SHP77 (cell line): ENCODE data around the gene GFOD1.
"Not testable (repeated sequence)": the region's sequence is repeated elsewhere in the genome, so short reads cannot be mapped to it uniquely, and the experiment has no call there.

Experiments
- DNase-seq, 2 experiments: peaks; one replicate each; lab custom pipeline; 2025; lab: John Stamatoyannopoulos, UW

GFOD1 gene

DNA sequence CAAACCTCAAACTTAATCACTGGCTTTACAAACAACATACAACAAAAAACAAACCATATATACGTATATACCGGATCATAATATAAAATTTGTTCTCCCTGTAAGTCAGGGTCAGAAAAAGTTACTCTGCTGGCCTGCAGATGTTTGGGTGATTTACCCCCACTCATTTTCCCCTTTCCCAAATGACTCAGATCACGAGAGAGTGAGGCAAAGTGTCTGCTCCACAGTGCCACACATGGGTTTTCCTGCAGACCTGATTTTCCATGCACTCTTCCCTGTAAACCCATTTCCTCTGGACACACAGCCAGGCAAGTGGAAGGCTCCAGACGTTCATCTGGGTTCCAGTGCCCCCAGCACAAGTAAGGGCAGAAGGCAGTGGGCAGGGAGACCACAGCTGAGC, 23.5 kb downstream of the GFOD1 start:
- no peak for DNase-seq

DNA sequence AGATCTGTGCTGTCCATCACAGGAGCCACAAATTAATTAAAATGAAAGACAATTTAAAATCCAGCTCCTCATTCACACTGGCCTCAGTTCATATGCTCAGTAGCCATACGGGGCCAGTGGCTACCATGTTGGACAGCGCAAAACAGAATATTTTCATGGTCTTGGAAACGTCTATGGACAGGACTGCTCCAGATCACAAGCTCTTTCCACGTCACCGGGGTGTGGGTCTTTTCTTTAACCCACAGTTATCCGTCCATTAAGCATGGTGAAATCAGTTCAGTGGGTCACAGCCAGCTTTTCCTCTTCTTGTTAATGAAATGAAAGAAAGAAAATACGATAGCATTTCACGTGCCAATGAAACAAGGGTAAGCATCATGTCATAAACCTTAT, 24.1 kb downstream of the GFOD1 start:
- DNase-seq, result no peak

DNA sequence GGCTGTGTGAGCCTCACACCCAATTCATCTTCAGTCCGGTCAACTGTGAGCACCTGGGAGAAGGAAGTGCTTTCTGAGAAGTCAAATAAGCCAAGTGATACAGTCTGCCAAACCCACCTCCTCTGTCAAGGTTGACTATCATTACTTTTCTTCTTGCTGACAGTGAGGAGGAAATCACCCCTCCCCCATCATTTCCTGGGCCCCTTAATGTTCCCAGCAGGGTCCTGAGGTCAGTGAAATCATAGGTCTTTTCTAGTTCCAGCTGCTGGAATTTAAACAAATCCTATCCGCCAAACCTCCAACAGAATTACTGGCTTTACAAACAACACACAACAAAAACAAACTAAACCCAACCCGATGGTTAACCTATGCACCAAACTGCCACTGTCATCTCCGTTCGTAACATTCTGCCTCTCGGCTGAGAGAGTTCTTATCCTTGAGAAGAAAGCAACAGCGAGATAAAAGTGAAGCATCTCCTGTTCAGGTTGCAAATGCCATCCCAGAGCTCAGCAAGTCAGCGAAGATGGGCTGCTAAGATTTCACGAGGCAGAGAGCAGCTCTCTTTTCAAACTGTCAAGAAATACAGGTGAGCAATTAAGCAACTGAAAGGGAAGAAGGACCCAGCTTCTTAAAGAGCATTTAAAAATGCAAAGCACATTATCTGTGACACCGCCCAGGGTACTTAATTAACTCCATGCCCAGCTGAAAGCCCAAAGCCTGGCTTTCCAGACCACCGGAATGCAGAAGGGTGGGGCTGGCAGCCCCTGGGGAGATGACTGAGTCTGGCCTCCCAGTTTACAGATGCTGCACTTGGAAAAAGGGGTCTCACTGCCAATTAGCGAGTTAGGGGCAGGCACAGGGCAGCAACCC, 24.7 kb downstream of the GFOD1 start:
- no peak for DNase-seq

DNA sequence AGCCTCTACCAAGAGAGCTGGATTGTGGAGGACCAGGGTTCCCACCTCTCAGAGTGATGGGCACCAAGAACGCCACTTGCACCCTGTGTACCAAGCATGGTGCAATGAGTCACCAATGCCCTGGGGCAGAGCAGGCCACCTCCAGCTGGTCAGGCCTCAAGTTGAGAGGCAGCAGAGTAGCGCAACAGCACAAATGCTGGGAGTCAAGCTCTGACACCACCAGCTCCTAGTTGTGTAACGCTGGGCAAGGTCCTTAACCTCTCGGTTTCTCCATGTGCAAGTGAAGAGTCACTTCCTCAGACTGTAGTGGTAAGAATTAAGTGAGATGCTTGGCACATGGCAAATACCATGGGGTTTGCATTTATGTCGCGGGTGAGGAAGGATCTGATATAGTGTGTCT, 25.6 kb downstream of the GFOD1 start:
- DNase-seq, result no peak

DNA sequence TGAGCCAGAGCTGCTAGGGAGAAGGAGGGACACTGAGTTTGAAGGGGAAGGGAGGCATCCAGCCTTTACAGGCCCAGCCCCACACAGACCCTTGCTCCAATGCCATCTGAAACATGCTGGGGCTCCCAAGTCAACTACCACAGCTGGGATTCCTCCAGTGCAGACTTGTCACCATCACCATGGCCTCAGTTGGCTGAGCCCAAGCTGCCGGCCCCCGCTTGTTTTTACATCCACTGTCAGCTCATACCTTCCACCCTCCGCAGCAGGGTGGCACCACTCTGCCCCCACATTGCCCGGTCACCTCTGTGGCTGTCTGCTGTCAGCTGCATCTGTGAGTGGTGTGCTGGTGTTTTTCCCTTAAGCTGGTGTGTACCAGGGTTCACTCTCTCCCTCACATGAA, 26.1 kb downstream of the GFOD1 start:
- no peak for DNase-seq

DNA sequence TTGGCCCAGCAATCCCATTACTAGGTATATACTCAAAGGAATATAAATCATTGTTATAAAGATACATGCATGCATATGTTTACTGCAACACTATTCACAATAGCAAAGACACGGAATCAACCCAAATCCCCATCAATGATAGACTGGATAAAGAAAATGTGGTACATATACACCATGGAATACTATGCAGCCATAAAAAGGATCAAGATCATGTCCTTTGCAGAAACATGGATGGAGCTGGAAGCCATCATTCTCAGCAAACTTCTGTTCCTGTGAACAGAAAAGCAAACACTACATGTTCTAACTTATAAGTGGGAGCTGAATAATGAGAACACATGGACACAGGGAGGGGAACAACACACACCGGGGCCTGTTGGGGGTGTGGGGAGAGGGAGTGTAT, 27.1 kb downstream of the GFOD1 start:
- not testable (repeated sequence) for DNase-seq

DNA sequence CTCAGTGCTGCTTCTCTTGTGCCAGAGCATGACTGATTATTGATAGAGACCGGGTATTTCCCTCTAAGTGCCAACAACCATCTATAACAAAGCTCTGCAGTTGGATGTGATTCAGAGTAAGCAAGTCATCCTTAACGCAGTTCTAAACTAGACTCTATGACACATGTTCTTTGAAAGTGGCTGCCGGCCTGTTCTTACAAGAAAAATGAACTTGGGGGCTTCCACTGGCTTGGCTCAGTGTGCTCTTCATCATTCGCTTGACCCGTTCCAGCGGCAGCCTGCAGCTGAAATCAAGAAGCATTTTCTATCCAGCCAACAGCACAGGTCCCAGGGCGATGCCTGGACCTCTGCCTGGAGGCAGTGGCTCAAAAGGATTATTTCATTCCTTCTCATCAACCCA, 29.8 kb downstream of the GFOD1 start:
- no peak for DNase-seq

DNA sequence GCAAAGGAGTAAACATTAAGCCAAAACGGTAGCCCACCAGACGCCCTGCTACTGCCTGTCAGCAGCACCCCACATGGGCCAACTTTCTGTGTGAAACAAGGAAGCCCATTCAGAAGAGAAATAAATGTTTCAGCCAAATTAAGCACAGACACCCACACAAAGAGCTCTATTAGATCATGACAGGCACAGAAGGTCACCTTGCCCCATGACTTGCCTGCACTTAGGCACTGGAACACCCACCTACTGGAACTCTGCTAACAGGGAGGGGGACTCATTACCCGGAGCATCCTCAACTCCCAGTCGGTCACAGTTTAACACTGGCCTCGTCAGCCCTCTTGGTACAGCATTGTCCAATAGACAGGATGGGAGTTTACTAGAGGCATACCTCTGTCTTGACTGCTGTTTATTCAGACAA, 31.8 kb downstream of the GFOD1 start:
- no peak for DNase-seq

DNA sequence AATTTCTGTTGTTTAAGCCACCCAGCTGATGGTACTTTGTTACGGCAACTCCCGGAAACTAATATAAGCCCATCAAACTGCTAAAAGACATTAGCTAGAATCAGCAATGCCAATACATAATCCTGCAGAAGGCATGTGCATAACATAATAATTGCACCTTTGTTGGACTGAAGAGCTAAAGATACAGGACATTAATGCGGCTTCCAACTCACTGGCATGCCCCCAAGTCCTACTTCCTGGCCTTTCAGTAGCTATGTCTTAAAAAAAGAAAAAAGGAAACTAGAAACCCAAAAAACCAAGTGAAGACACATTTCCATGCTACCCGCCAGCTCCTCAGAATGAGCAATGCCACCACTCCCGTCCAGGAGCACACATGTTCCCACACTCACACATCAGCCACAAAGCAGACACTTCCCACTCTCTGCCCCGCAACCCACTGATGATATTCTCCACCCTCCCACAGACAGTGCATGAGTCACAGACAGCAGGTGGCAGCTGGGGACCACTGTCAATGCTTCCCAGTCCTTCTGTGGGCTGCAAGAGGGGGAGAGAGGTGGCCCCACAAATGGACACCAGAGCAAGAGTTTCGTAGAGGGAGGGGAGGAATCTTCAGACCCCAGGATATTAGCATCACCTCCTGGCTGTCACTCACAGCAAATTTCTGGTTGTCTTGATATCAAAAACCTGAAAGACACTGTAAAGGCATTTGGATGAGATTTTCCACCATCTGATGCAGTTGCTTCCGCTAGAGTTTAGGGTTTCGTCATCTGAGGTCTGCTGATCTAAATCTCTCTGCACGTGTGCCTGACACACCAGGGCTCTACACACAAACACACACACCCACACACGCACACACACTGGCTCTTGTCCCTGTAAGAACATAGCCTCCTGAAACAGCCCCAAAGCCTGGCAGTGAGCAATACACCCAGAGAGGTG, 32.8 kb downstream of the GFOD1 start:
- no peak for DNase-seq

DNA sequence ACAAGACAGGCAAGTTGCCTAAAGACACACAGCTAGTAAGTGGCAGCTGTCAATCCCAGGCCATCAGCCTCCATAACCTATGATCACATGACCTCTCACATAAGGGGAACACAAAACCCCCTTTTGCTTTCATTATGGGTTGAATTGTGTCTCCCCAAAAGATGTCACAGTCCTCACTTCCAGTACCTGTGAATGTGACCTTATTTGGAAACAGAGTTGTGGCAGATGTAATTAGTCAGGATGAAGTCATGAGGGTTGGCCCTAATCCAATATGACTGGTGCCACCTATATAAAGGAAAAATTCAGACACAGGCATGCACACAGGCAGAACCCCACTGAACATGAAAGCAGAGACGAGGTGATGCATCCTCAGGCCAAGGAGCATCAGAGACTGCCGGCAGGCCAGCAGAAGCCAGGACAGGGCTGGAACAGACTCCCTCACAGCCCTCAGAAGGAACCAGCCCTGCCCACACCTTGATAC, 33.6 kb downstream of the GFOD1 start:
- DNase-seq, result peak; percentile 16 to 22

DNA sequence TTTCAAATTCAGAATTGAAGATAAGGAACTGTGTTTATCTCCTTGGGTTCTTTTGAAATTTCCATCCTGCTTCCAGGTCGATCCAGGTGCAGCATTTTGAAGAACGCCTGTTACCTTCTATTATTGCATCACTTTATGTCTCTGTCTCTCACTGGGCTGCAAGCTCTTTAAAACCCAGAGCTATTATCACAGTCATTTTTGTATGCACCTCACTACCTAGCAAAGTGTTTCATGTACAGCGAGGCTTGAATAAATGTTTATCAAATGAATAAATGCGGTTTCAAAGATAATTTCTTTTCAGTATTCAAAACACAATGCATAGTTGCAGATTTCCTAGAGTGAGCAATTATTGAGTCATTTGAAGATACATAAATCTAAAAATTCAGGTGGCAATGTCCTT, 34.2 kb downstream of the GFOD1 start:
- DNase-seq, result no peak

DNA sequence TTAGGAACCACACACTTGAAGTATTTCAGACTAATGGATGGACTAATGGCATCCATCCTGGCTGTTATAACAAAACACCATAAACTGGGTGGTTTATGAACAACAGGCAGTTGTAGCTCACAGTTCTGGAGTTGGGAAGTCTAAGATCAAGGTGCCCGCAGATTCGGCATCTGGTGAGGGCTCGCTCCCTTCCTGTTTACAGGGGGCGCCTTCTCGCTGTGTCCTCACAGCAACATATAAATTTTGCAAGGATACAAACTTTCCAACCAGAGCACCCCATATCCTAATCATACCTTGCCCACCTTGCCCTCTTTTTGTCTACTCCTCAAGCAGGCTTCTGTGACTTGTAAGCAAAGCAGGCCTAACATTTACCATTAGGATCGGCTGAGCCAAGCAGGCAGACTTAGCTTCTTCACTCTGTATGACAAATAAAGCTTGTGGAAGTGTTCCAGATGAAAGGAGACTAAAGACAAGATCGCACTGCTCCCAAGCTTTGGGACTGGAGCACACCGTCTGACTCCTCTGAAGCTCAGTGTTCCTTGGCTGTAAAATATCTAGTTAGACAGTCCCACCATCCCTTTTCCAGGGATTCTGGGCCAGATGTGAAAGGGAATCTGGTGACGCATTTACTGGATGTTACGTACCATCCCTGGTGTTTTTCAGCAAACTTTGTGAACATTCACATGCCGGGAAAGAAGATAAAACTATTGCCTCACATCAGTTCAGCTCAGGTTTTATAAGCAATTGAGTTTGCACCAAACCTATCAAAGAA, 34.9 kb downstream of the GFOD1 start:
- no peak for DNase-seq

DNA sequence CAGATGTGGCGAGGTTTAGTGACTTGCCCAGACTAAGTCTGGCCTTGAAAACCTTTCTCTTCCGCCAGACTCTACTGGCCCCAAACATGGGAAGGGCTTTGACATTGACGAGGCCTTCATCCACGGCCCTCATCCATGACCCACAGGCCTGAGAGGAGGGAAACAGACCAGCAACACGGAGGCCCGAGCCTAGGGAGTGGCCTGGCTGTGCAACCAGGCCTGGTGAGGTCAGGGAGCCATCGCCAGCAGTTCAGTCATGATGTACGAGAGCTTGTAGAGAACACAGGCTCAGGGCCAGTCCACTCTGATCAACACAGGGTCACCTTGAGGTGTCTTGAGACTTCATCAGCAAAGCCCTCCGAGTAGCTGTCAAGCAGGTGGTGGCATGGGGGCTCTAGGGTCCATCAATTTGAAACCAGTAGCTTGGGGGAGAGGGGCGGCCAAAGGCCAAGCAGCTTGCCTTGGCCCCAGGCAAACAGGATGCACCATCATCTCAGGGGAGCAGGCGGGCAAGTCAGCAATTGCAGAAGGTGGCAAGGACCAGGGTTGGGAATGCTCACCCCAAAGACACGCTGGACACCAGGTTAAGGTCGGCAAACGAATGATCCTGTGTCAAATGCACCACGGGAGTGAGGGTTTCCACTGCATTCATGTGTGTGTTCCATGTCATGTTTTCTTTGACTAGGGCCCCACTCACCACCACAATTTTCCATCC, 36.1 kb downstream of the GFOD1 start:
- DNase-seq, result no peak

DNA sequence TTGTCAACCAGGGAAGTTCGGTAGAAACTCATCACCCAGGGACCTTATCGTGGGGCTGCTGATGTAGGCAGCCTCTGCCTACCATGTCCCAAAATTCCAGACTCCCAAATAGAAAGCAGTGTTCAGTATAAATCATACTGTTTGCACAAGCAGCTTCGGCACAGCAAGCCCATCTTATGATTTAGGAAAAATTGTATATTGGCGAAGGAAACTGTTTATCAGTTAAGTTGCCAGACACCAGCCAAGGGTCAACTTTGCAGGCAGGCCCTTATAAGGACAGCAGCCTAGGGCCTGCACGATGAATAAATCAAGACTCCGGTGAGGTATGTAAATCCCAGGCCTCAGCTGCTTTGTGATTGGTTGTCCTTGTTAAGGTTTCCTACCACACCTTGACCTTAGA, 36.8 kb downstream of the GFOD1 start:
- DNase-seq, result no peak

DNA sequence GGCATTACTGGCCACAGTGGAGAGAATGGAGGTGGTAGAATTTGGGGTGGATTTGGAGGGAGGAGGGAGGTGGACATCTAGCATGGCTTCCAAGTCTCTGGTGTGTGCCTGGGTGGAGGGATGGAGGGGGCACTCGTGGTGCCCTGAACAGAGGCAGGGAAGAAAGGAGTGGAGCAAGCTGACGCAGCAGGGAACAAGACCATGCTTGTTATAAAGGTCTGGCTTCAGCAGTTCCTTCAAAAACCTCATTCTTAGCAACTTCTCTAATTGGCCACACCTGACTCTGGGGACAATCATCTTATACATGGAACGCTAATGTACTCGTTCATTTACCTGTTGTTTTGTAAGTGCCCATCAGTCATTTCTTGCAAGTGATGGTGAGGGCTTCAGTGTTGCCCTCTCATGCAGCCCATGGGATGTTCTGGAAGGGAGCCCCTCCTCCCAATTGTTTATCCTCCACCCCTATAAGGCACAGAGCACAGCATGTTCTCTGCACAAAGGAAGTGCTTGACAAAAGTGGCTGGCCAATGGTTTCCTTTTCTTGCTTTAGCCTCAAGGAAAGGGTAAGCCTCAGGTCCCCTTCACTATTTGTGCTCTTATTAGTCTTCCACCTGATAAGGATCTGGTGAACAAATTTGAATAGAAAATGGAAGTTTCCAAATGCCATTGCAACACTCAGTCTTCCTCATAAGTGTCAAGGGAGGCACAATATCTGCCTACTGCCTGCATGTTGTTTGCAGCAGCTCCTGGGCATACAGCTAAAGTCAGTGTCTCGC, 39.3 kb downstream of the GFOD1 start:
- no peak for DNase-seq

DNA sequence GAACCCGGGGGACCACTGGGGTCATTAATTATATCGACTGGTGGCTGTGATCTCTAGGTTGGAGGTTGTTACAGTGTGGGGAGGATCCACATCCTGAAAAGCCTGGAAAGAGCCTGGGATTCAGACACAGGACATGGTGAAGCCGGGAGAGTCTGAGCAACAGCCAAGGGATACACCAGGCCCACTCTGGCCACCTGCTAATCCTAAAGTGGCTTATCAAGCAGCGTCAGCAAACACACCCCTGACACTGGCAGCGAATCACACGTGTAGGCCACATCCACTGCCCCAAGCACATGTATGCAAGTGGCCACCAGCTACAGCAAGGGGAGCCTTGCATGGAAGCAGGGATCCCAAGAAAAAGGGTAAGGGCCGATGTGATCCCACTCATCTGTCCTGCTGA, 41.0 kb downstream of the GFOD1 start:
- DNase-seq, result peak; percentile 37 to 55

DNA sequence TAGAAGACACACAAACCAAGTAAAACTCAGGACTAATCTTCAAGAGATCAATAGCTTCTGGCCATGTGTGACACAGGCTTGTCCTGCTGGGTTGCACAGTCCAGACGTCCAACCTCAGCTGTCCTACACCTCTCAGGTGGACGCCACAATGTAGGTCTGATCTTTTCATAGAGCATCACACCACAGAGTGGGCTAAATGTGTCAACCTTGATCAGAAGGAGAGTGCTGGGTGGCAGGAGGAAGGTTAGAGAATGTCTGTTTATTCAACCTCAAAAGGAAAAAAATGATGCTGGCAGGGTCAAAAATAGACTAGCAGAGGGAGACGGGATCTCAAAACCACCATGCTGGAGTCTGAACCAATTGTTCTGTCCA, 41.7 kb downstream of the GFOD1 start:
- no peak for DNase-seq

DNA sequence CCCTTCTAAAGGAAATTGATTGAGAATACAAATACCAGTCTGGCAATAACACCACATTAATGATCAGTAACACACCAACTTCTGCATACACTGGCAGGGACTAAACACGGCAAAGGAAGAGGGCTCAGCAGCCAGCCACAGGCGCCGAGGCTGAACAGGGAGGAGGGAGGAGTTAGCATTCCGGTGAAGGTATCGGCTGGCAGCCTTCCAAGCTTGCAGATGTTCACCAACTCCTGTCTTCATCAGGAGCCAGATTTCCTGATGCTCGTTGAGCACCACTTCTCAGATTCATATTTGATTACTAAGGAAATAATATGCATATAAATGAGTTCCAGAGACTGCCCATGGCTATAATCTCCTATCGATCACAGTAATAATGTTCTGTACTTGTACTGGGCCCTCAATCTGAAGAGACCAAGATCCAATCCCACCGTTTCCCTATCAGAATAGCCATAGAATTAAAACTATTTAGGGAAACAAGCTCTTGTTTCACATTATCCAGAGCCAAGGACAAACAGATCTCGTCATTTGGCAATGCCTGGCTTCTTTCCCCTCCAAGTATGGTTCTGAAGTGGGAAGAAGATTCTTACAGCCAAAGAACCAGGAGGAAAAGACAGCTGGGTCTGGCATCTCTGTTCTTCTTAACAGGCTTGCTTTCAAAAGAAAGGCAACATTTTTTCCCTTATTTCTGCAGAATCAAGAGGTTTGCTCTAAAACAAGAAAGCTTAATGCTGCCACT, 42.2 kb downstream of the GFOD1 start:
- DNase-seq, result peak; percentile 86 to 89

DNA sequence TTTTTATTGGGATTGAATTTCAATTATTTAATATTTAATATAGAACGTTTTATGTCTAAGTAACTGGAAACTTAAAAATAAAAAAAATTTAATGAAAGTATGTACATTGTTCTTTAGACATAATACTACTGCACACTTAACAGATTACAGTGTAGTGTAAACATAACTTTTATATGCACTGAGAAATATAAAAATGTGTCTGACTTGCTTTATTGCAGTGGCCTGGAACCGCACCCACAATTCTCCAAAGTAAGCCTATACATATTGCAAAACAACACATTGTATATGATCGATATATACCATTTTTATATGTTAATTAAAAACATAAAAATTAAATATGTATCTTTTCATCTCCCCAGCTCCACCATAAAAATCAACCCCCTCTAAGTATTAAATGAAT, 42.8 kb downstream of the GFOD1 start:
- no peak for DNase-seq

DNA sequence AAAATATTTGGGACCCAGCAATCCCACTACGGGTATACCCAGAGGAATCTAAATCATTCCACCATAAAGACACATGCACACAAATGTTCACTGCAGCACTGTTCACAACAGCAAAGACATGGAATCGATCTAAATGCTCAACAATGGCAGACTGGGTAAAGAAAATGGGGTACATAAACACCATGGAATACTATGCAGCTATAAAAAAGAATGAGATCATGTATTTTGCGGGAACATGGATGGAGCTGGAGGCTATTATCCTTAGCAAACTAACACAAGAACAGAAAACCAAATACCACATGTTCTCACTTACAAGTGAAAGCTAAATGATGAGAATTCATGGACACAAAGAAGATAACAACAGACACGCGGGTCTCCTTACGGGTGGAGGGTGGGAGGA, 43.4 kb downstream of the GFOD1 start:
- DNase-seq, result not testable (repeated sequence)
